HG02981 (cell line): ENCODE data around the gene CCDC148.
"Not testable (repeated sequence)": the region's sequence is repeated elsewhere in the genome, so short reads cannot be mapped to it uniquely, and the experiment has no call there.

Experiments used
- ATAC-seq: cut with Tn5 transposase; IDR thresholded peaks from one replicate; pipeline ENCODE4 v1.9.1; 2021; ENCODE audit warnings: mild to moderate bottlenecking, moderate library complexity; ENCODE audit not compliant: unreplicated experiment

Gene CCDC148

GRCh38 chr2:158223066-158223465, 233.5 kb downstream of the CCDC148 start:
- ATAC-seq, result not testable (repeated sequence)

- ATAC-seq, result peak; percentile 44
These were observed 235.2 kb downstream of the CCDC148 start for GRCh38 chr2:158221063-158222020.

- ATAC-seq, result no peak
These were observed 239.0 kb downstream of the CCDC148 start for GRCh38 chr2:158217593-158217992.

GRCh38 chr2:158214431-158214830, 242.1 kb downstream of the CCDC148 start:
- peak; percentile 85 for ATAC-seq

- ATAC-seq, result no peak
These were observed 242.8 kb downstream of the CCDC148 start for GRCh38 chr2:158213773-158214172.

GRCh38 chr2:158212301-158212700, 244.3 kb downstream of the CCDC148 start:
- ATAC-seq, result no peak

GRCh38 chr2:158211502-158211901, 245.1 kb downstream of the CCDC148 start:
- no peak for ATAC-seq

GRCh38 chr2:158207354-158207753, 249.2 kb downstream of the CCDC148 start:
- no peak for ATAC-seq

- ATAC-seq, result no peak
These were observed 251.3 kb downstream of the CCDC148 start for GRCh38 chr2:158205215-158205614.

GRCh38 chr2:158204741-158205165, 251.8 kb downstream of the CCDC148 start:
- ATAC-seq, result no peak

GRCh38 chr2:158202161-158202815, 254.3 kb downstream of the CCDC148 start:
- ATAC-seq, result no peak

GRCh38 chr2:158199928-158200650, 256.5 kb downstream of the CCDC148 start:
- no peak for ATAC-seq

GRCh38 chr2:158197940-158198339, 258.6 kb downstream of the CCDC148 start:
- no peak for ATAC-seq

- no peak for ATAC-seq
These were observed 262.3 kb downstream of the CCDC148 start for GRCh38 chr2:158194229-158194628.

- no peak for ATAC-seq
These were observed 263.8 kb downstream of the CCDC148 start for GRCh38 chr2:158192515-158193443.

GRCh38 chr2:158191076-158191895, 265.3 kb downstream of the CCDC148 start:
- ATAC-seq, result peak; percentile 75

- peak; percentile 45 for ATAC-seq
These were observed 267.0 kb downstream of the CCDC148 start for GRCh38 chr2:158189526-158189925.

GRCh38 chr2:158187908-158188307, 268.6 kb downstream of the CCDC148 start:
- ATAC-seq, result no peak
